22Rv1 (cell line): ENCODE measurements around the gene NDUFA7.
"Not testable (repeated sequence)": the region's sequence is repeated elsewhere in the genome, so short reads cannot be mapped to it uniquely, and the experiment has no call there.

Experiments
- ZFX ChIP-seq: fragments of 450-650 bp; IDR thresholded peaks from 2 replicates; pipeline ENCODE4 v1.6.1; 2017; ENCODE audit warnings: antibody characterized with exemption, borderline replicate concordance
- TF ChIP-seq, protein P1 (sequence below): fragments of 450-650 bp; IDR thresholded peaks from 2 replicates; pipeline ENCODE4 v1.5.1; 2017; ENCODE audit warnings: mild to moderate bottlenecking

DNA sequence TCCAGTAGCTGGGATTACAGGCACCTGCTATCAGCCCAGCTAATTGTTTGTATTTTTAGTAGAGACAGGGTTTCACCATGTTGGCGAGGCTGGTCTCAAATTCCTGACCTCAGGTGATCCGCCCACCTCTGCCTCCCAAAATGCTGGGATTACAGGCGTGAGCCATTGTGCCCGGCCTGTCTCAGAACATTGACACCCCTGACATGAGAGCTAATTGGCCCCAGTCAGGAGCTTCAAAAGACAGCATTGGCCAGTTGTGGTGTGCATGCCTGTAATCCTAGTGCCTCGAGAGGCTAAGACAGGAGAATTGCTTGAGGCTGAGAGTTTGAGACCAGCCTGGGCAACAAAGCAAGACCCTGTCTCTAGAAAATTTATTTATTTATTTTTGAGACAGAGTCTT lies 31.7 kb upstream of the NDUFA7 start:
- TF ChIP-seq, protein P1, sequence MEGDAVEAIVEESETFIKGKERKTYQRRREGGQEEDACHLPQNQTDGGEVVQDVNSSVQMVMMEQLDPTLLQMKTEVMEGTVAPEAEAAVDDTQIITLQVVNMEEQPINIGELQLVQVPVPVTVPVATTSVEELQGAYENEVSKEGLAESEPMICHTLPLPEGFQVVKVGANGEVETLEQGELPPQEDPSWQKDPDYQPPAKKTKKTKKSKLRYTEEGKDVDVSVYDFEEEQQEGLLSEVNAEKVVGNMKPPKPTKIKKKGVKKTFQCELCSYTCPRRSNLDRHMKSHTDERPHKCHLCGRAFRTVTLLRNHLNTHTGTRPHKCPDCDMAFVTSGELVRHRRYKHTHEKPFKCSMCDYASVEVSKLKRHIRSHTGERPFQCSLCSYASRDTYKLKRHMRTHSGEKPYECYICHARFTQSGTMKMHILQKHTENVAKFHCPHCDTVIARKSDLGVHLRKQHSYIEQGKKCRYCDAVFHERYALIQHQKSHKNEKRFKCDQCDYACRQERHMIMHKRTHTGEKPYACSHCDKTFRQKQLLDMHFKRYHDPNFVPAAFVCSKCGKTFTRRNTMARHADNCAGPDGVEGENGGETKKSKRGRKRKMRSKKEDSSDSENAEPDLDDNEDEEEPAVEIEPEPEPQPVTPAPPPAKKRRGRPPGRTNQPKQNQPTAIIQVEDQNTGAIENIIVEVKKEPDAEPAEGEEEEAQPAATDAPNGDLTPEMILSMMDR, result not testable (repeated sequence)
- TF ChIP-seq ZFX, result not testable (repeated sequence)
